HepG2 (cell line): ENCODE results near the gene B4GALT5. TPM values are rescaled to one million over a fixed set of nuclear protein-coding genes. Genes with fewer than 3 reads are reported as not detected.

Source experiments
- ARNTL ChIP-seq: sonication (generic); formaldehyde crosslinking; IDR thresholded peaks from 2 replicates; pipeline ENCODE4 v1.4.0; 2020; ENCODE audit warnings: mild to moderate bottlenecking, missing genetic modification reagents
- CEBPZ ChIP-seq: IDR thresholded peaks from 2 replicates; pipeline ENCODE4 v1.6.1; 2012; ENCODE audit warnings: low read length, improper control_type of control experiment
- DRAP1 ChIP-seq: IDR thresholded peaks from 2 replicates; pipeline ENCODE4 v1.6.1; 2016; ENCODE audit warnings: missing genetic modification reagents, missing compliant biosample characterization
- KDM5B ChIP-seq: sonication (generic); formaldehyde crosslinking; IDR thresholded peaks from 2 replicates; pipeline ENCODE4 v1.4.0; 2020; ENCODE audit warnings: missing genetic modification reagents, mild to moderate bottlenecking, borderline replicate concordance
- NFIB ChIP-seq: sonication (generic); formaldehyde crosslinking; IDR thresholded peaks from 2 replicates; pipeline ENCODE4 v1.9.0; 2021; ENCODE audit warnings: missing genetic modification reagents, mild to moderate bottlenecking, borderline replicate concordance
- POLR2AphosphoS5 ChIP-seq: IDR thresholded peaks from 2 replicates; pipeline ENCODE4 v1.6.1; 2012; ENCODE audit warnings: low read depth, low read length
- PPARG ChIP-seq: conservative IDR thresholded peaks from 2 replicates; pipeline ENCODE4 v1.6.1; 2016; ENCODE audit warnings: missing biosample characterization, missing genetic modification reagents
- TCF7 ChIP-seq: sonication (generic); IDR thresholded peaks from 2 replicates; pipeline ENCODE4 v1.6.1; 2016; ENCODE audit warnings: antibody characterized with exemption, low read depth
- YEATS2 ChIP-seq: sonication (generic); formaldehyde crosslinking; IDR thresholded peaks from 2 replicates; pipeline ENCODE4 v1.4.0; 2020; ENCODE audit warnings: missing genetic modification reagents, borderline replicate concordance
- ZNF138 ChIP-seq: sonication (generic); formaldehyde crosslinking; IDR thresholded peaks from 2 replicates; pipeline ENCODE4 v1.5.0; 2020; ENCODE audit warnings: mild to moderate bottlenecking, low read depth, missing genetic modification reagents
- ZNF362 ChIP-seq: sonication (generic); formaldehyde crosslinking; IDR thresholded peaks from 2 replicates; pipeline ENCODE4 v1.4.0; 2020; ENCODE audit warnings: missing genetic modification reagents, mild to moderate bottlenecking, borderline replicate concordance
- ZNF746 ChIP-seq: sonication (generic); formaldehyde crosslinking; IDR thresholded peaks from 2 replicates; pipeline ENCODE4 v1.8.0; 2022; ENCODE audit warnings: mild to moderate bottlenecking, missing genetic modification reagents
- polyA plus RNA-seq, 8 experiments: library from polyadenylated mRNA; depleted of rRNA in 3 of 8; stranded (reverse) in 7 of 8; unstranded in 1 of 8; fragments of >200 nt; fragmentation: Illumina TruSeq in 4 of 8; extraction: Trizol in 4 of 8; gene quantifications; 2 replicates each; pipeline versions ENCODE4 v1.2.1 to v1.2.3, GENCODE V29; 2011 to 2016; ENCODE audit warnings: low read depth in 4 of 8, missing spikeins in 1 of 8, mixed read lengths in 1 of 8; ENCODE audit not compliant: insufficient read depth in 1 of 8
- total RNA-seq, 5 experiments: library from RNA; depleted of rRNA; stranded (reverse); fragments of >200 nt; fragmentation: Illumina TruSeq; extraction: Trizol; gene quantifications; 2 replicates each; pipeline ENCODE4 v1.2.3, GENCODE V29; 2016; ENCODE audit warnings: low read depth in 1 of 5
- TF ChIP-seq, protein P1 (sequence below): IDR thresholded peaks from 2 replicates; pipeline ENCODE4 v1.6.1; 2016
- TF ChIP-seq, protein P2 (sequence below): IDR thresholded peaks from 2 replicates; pipeline ENCODE4 v1.6.1; 2016
- TF ChIP-seq, protein P3 (sequence below): sonication (generic); formaldehyde crosslinking; IDR thresholded peaks from 2 replicates; pipeline ENCODE4 v1.4.0; 2020; ENCODE audit warnings: missing genetic modification reagents, borderline replicate concordance
- TF ChIP-seq, protein P4 (sequence below): sonication (generic); formaldehyde crosslinking; IDR thresholded peaks from 2 replicates; pipeline ENCODE4 v1.4.0; 2020; ENCODE audit warnings: missing genetic modification reagents

Gene B4GALT5
- total and polyA plus RNA-seq, 2 of the 13 experiments (the other 11 are each of a cell fraction or from before 2014, with no cell fraction given) = 27.3 to 30.9 TPM

DNA sequence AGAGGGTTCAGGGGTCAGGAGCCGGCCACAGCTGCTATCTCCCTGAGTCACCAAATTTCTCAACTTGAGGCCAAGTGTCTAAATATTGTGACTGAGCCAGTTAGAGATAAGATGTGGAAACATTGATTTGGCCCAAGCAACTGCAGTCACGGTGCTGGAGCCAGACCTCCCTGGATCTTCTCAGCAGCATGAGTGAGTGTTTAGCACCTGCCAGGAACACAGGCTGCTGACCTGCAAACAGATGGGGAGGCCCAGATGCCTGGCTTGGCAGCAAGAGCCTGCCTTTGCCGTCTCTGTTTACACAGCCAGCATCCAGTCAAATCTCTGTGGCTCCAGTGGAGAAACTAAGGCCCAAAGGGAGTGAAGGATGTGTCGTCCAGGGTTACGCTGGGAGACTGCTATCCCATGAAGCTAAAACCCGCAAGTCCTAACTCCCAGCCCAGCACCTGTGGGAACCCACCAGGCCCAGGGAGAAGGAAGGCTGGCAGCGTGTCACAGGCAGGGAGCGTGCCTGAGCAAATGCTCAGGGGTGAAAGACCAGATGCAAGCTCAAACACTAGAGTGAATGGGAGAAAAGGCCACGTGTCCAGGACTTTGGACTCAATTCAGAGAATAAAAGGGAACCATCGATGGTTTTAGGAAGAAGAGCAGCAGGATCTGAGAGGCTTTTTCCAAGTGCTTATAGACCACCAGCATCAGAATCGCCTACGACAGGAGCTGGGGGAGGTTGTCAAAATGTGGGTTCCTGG is 129.8 kb downstream of the B4GALT5 start (continued):
- TF ChIP-seq PPARG (CRISPR knock-in tag) (peak; percentile 88), TCF7 (peak; percentile 26), ZNF746 (CRISPR knock-in tag) (peak; percentile 89), POLR2AphosphoS5 (peak; percentile 88), ZNF362 (peak; percentile 72; the same call in 1 of the 2 replicates), ARNTL (CRISPR knock-in tag) (peak; percentile 93), CEBPZ (no peak), NFIB (CRISPR knock-in tag) (no peak), KDM5B (CRISPR knock-in tag) (peak; percentile 96; the same call in 1 of the 2 replicates), DRAP1 (CRISPR knock-in tag) (peak; percentile 96), YEATS2 (CRISPR knock-in tag) (peak; percentile 80), ZNF138 (CRISPR knock-in tag) (peak; percentile 93)
- TF ChIP-seq, protein P1, sequence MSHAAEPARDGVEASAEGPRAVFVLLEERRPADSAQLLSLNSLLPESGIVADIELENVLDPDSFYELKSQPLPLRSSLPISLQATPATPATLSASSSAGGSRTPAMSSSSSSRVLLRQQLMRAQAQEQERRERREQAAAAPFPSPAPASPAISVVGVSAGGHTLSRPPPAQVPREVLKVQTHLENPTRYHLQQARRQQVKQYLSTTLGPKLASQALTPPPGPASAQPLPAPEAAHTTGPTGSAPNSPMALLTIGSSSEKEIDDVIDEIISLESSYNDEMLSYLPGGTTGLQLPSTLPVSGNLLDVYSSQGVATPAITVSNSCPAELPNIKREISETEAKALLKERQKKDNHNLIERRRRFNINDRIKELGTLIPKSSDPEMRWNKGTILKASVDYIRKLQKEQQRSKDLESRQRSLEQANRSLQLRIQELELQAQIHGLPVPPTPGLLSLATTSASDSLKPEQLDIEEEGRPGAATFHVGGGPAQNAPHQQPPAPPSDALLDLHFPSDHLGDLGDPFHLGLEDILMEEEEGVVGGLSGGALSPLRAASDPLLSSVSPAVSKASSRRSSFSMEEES = peak; percentile 89
- TF ChIP-seq, protein P2, sequence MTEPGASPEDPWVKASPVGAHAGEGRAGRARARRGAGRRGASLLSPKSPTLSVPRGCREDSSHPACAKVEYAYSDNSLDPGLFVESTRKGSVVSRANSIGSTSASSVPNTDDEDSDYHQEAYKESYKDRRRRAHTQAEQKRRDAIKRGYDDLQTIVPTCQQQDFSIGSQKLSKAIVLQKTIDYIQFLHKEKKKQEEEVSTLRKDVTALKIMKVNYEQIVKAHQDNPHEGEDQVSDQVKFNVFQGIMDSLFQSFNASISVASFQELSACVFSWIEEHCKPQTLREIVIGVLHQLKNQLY (CRISPR knock-in tag) = peak; percentile 99
- TF ChIP-seq, protein P3, sequence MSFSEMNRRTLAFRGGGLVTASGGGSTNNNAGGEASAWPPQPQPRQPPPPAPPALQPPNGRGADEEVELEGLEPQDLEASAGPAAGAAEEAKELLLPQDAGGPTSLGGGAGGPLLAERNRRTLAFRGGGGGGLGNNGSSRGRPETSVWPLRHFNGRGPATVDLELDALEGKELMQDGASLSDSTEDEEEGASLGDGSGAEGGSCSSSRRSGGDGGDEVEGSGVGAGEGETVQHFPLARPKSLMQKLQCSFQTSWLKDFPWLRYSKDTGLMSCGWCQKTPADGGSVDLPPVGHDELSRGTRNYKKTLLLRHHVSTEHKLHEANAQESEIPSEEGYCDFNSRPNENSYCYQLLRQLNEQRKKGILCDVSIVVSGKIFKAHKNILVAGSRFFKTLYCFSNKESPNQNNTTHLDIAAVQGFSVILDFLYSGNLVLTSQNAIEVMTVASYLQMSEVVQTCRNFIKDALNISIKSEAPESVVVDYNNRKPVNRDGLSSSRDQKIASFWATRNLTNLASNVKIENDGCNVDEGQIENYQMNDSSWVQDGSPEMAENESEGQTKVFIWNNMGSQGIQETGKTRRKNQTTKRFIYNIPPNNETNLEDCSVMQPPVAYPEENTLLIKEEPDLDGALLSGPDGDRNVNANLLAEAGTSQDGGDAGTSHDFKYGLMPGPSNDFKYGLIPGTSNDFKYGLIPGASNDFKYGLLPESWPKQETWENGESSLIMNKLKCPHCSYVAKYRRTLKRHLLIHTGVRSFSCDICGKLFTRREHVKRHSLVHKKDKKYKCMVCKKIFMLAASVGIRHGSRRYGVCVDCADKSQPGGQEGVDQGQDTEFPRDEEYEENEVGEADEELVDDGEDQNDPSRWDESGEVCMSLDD (CRISPR knock-in tag) = no peak
- TF ChIP-seq, protein P4, sequence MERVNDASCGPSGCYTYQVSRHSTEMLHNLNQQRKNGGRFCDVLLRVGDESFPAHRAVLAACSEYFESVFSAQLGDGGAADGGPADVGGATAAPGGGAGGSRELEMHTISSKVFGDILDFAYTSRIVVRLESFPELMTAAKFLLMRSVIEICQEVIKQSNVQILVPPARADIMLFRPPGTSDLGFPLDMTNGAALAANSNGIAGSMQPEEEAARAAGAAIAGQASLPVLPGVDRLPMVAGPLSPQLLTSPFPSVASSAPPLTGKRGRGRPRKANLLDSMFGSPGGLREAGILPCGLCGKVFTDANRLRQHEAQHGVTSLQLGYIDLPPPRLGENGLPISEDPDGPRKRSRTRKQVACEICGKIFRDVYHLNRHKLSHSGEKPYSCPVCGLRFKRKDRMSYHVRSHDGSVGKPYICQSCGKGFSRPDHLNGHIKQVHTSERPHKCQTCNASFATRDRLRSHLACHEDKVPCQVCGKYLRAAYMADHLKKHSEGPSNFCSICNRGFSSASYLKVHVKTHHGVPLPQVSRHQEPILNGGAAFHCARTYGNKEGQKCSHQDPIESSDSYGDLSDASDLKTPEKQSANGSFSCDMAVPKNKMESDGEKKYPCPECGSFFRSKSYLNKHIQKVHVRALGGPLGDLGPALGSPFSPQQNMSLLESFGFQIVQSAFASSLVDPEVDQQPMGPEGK (CRISPR knock-in tag) = peak; percentile 70
